Uterus (tissue), 4 donors: ENCODE measurements around the gene COMMD6. TPM values are rescaled to one million over a fixed set of nuclear protein-coding genes. Genes with fewer than 3 reads are reported as not detected.

Experiments
- DNase-seq, 2 donors: peaks; one replicate each; pipeline ENCODE4 v3.0.0-alpha.2; 2019 to 2020
- H3K27ac ChIP-seq, 2 donors: fragments of 200-600 bp; sonication (generic); 1 replicate in 1 of 2; 2 replicates in 1 of 2; pipeline ENCODE4 v1.5.1; 2016 to 2018
- H3K27me3 ChIP-seq, 2 donors: fragments of 200-600 bp; sonication (generic); one replicate each; pipeline ENCODE4 v1.5.1; 2018 to 2019; ENCODE audit warnings: control low read depth in 1 of 2
- H3K36me3 ChIP-seq, 2 donors: fragments of 200-600 bp; sonication (generic); one replicate each; pipeline ENCODE4 v1.5.1; 2019; ENCODE audit warnings: control low read depth in 1 of 2
- H3K4me1 ChIP-seq, 2 donors: fragments of 200-600 bp; sonication (generic); one replicate each; pipeline ENCODE4 v1.5.1; 2018 to 2019; ENCODE audit warnings: control low read depth in 1 of 2
- H3K4me3 ChIP-seq, 2 donors: fragments of 200-600 bp; sonication (generic); 1 replicate in 1 of 2; 2 replicates in 1 of 2; pipeline ENCODE4 v1.5.1; 2018 to 2019; ENCODE audit warnings: mild to moderate bottlenecking in 1 of 2
- H3K9me3 ChIP-seq, 2 donors: fragments of 200-600 bp; sonication (generic); one replicate each; pipeline ENCODE4 v1.5.1; 2019; ENCODE audit warnings: control low read depth in 1 of 2
- CTCF ChIP-seq, 4 experiments: fragments of 200-600 bp in 2 of 4; fragments of 450-650 bp in 2 of 4; sonication (generic) in 2 of 4; IDR thresholded peaks; one replicate each; pipeline ENCODE4 v1.5.1; 2016 to 2019; ENCODE audit warnings: antibody characterized with exemption in 4 of 4, mild to moderate bottlenecking in 2 of 4, moderate library complexity in 1 of 4
- POLR2A ChIP-seq, 2 donors: fragments of 450-650 bp; IDR thresholded peaks; one replicate each; pipeline ENCODE4 v1.6.1; 2016; ENCODE audit warnings: antibody characterized with exemption in 2 of 2, mild to moderate bottlenecking in 1 of 2, moderate library complexity in 1 of 2
- intact Hi-C: fragments of 100-400 bp; cut with DNase I; formaldehyde crosslinking; loops from one replicate; pipeline ENCODE4 v1.15.1; 2023; ENCODE audit warnings: low total_unique reads
- total RNA-seq, 4 donors: library from RNA; depleted of rRNA in 3 of 4; stranded (reverse); fragments of >200 nt in 3 of 4; gene quantifications; one replicate each; pipeline versions ENCODE4 v1.1.0 to v1.2.4, GENCODE V29; 2014 to 2023
- donor health status: DM: yes; HTN: yes; CAD: no.

COMMD6 gene
- total RNA-seq, 4 donors from 2014 or later = 33.7 to 1,264 (median 574) TPM

GRCh38 chr13:75579529-75579928 is 41.9 kb upstream of the COMMD6 start:
- Histone ChIP-seq H3K27me3 (no peaks in the 10 kb centered on the region), H3K27ac (no peak overlapping the region), H3K4me1 (no peaks in the 10 kb centered on the region), H3K4me3 (no peak overlapping the region), H3K9me3 (no peaks in the 10 kb centered on the region), H3K36me3 (no peaks in the 10 kb centered on the region)
- TF ChIP-seq CTCF (IDR thresholded peaks at IDR 0.05) (no peak), POLR2A (IDR thresholded peaks at IDR 0.05) (no peak)
- intact Hi-C loops = no loop called here
- no peak for DNase-seq

- H3K36me3 ChIP-seq = no peaks in the 10 kb centered on the region
- H3K4me1 ChIP-seq = no peaks in the 10 kb centered on the region
- no peak overlapping the region for H3K27ac ChIP-seq
- intact Hi-C loops = no loop called here
- no peak overlapping the region for H3K4me3 ChIP-seq
- no peaks in the 10 kb centered on the region for H3K27me3 ChIP-seq
- H3K9me3 ChIP-seq = no peaks in the 10 kb centered on the region
- TF ChIP-seq CTCF (IDR thresholded peaks at IDR 0.05) = no peak
- no peak for TF ChIP-seq POLR2A (IDR thresholded peaks at IDR 0.05)
- DNase-seq = no peak
These were observed 31.9 kb upstream of the COMMD6 start for GRCh38 chr13:75569576-75569975.

- no peaks in the 10 kb centered on the region for H3K36me3 ChIP-seq
- intact Hi-C loops = no loop called here
- no peaks in the 10 kb centered on the region for H3K4me1 ChIP-seq
- H3K4me3 ChIP-seq = no peak overlapping the region
- no peaks in the 10 kb centered on the region for H3K27me3 ChIP-seq
- no peak for DNase-seq
- H3K9me3 ChIP-seq = no peaks in the 10 kb centered on the region
- TF ChIP-seq CTCF (IDR thresholded peaks at IDR 0.05) (no peak), POLR2A (IDR thresholded peaks at IDR 0.05) (no peak)
- no peak overlapping the region for H3K27ac ChIP-seq
These were observed 29.0 kb upstream of the COMMD6 start for GRCh38 chr13:75566658-75567057.

GRCh38 chr13:75558145-75558840 is 20.7 kb upstream of the COMMD6 start:
- TF ChIP-seq POLR2A (IDR thresholded peaks at IDR 0.05) (no peak), CTCF (IDR thresholded peaks at IDR 0.05) (no peak)
- intact Hi-C loops = no loop called here
- H3K4me1 ChIP-seq = no peaks in the 10 kb centered on the region
- DNase-seq = no peak
- peak overlapping the region; percentile 13 to 33 for H3K27ac ChIP-seq
- H3K36me3 ChIP-seq = no peaks in the 10 kb centered on the region
- no peak overlapping the region for H3K4me3 ChIP-seq
- no peaks in the 10 kb centered on the region for H3K9me3 ChIP-seq
- no peaks in the 10 kb centered on the region for H3K27me3 ChIP-seq

- Histone ChIP-seq H3K4me1 (no peaks in the 10 kb centered on the region), H3K4me3 (no peak overlapping the region), H3K27ac (no peak overlapping the region), H3K27me3 (no peaks in the 10 kb centered on the region), H3K36me3 (no peaks in the 10 kb centered on the region), H3K9me3 (no peaks in the 10 kb centered on the region)
- TF ChIP-seq CTCF (IDR thresholded peaks at IDR 0.05) (no peak), POLR2A (IDR thresholded peaks at IDR 0.05) (no peak)
- intact Hi-C loops = no loop called here
- no peak for DNase-seq
These were observed 19.3 kb upstream of the COMMD6 start for GRCh38 chr13:75556961-75557360.
